HG03520 (cell line): ENCODE data around the gene FAM120A.

ENCODE experiments used
- ATAC-seq: cut with Tn5 transposase; IDR thresholded peaks from one replicate; pipeline ENCODE4 v1.9.1; 2021; ENCODE audit warnings: mild to moderate bottlenecking, moderate library complexity; ENCODE audit not compliant: unreplicated experiment

Gene FAM120A

GRCh38 chr9:93591301-93592007 is 140.0 kb downstream of the FAM120A start:
- no peak for ATAC-seq

GRCh38 chr9:93592008-93592642 is 140.6 kb downstream of the FAM120A start:
- no peak for ATAC-seq

- no peak for ATAC-seq
Observed at GRCh38 chr9:93592643-93593021, 141.1 kb downstream of the FAM120A start.

- no peak for ATAC-seq
Observed at GRCh38 chr9:93593144-93593658, 141.7 kb downstream of the FAM120A start.

- ATAC-seq, result no peak
Observed at GRCh38 chr9:93594041-93594756, 142.7 kb downstream of the FAM120A start.

- ATAC-seq, result no peak
Observed at GRCh38 chr9:93595461-93595860, 144.0 kb downstream of the FAM120A start.

GRCh38 chr9:93595861-93596365 is 144.4 kb downstream of the FAM120A start:
- no peak for ATAC-seq

GRCh38 chr9:93596399-93596798 is 144.9 kb downstream of the FAM120A start:
- ATAC-seq, result no peak

GRCh38 chr9:93597142-93597706 is 145.7 kb downstream of the FAM120A start:
- no peak for ATAC-seq

GRCh38 chr9:93597871-93598646 is 146.6 kb downstream of the FAM120A start:
- no peak for ATAC-seq

GRCh38 chr9:93598647-93599241 is 147.3 kb downstream of the FAM120A start:
- no peak for ATAC-seq

GRCh38 chr9:93599571-93600403 is 148.3 kb downstream of the FAM120A start:
- no peak for ATAC-seq

- ATAC-seq, result no peak
Observed at GRCh38 chr9:93600504-93600903, 149.0 kb downstream of the FAM120A start.

- ATAC-seq, result no peak
Observed at GRCh38 chr9:93601063-93601462, 149.6 kb downstream of the FAM120A start.

GRCh38 chr9:93601666-93602065 is 150.2 kb downstream of the FAM120A start:
- no peak for ATAC-seq

GRCh38 chr9:93603011-93603410 is 151.5 kb downstream of the FAM120A start:
- ATAC-seq, result no peak

- ATAC-seq, result no peak
Observed at GRCh38 chr9:93603906-93604326, 152.4 kb downstream of the FAM120A start.

GRCh38 chr9:93606187-93606586 is 154.7 kb downstream of the FAM120A start:
- ATAC-seq, result no peak

- ATAC-seq, result no peak
Observed at GRCh38 chr9:93610206-93610605, 158.7 kb downstream of the FAM120A start.
